Brain microvascular endothelial cell (primary cell): ENCODE results near the gene ZC3H7B.

Experiments used
- DNase-seq: peaks from one replicate; pipeline ENCODE4 v3.0.0-alpha.2; 2020
- H3K27ac ChIP-seq: fragments of 250-450 bp; sonication (Bioruptor Pico); 2 replicates; pipeline ENCODE4 v1.5.1; 2020; ENCODE audit warnings: mild to moderate bottlenecking, moderate library complexity
- H3K27me3 ChIP-seq: fragments of 250-450 bp; sonication (Bioruptor Pico); replicated peaks from 2 replicates; pipeline ENCODE4 v1.5.1; 2020; ENCODE audit warnings: mild to moderate bottlenecking
- H3K36me3 ChIP-seq: fragments of 250-450 bp; sonication (Bioruptor Pico); replicated peaks from 2 replicates; pipeline ENCODE4 v1.5.1; 2020; ENCODE audit warnings: mild to moderate bottlenecking
- H3K4me3 ChIP-seq: 2 replicates; pipeline ENCODE4 v1.5.1; 2011; ENCODE audit warnings: low read depth, mild to moderate bottlenecking, control low read depth, low read length, moderate library complexity
- CTCF ChIP-seq: IDR thresholded peaks from 2 replicates; pipeline ENCODE4 v1.5.1; 2011; ENCODE audit warnings: low read depth, mild to moderate bottlenecking, moderate library complexity, low read length, control low read depth, inconsistent platforms; ENCODE audit errors: missing control alignments
- in situ Hi-C: cut with HindIII; loops from 2 replicates; pipeline ENCODE4 v1.10.0; 2017; ENCODE audit warnings: low sequenced_read_pairs, low pct_ligation_motif_present

The ZC3H7B gene

GRCh38 chr22:41362615-41363014, 61.3 kb downstream of the ZC3H7B start:
- no peak for DNase-seq
- no peak for TF ChIP-seq CTCF
- no peak overlapping the region for H3K27ac ChIP-seq
- no peaks in the 10 kb centered on the region for H3K27me3 ChIP-seq
- in situ Hi-C loops = no loop called here
- H3K36me3 ChIP-seq = peaks cover 14% of the 10 kb centered on the region
- H3K4me3 ChIP-seq = no peak overlapping the region

GRCh38 chr22:41364233-41364632, 62.9 kb downstream of the ZC3H7B start:
- no peak for TF ChIP-seq CTCF

GRCh38 chr22:41364955-41365354, 63.6 kb downstream of the ZC3H7B start:
- H3K27me3 ChIP-seq = peaks cover 2% of the 10 kb centered on the region
- H3K4me3 ChIP-seq = no peak overlapping the region
- no peak overlapping the region for H3K27ac ChIP-seq
- in situ Hi-C loops = no loop called here
- TF ChIP-seq CTCF = no peak
- H3K36me3 ChIP-seq = peaks cover 3% of the 10 kb centered on the region
- no peak for DNase-seq

More at GRCh38 chr22:41364233-41364632, 62.9 kb downstream of the ZC3H7B start:
- Histone ChIP-seq H3K36me3 (peaks cover 3% of the 10 kb centered on the region), H3K4me3 (no peak overlapping the region), H3K27me3 (peaks cover 2% of the 10 kb centered on the region), H3K27ac (no peak overlapping the region)
- no peak for DNase-seq
- in situ Hi-C loops = no loop called here

- H3K27ac ChIP-seq = no peak overlapping the region
- no peak for DNase-seq
- H3K4me3 ChIP-seq = no peak overlapping the region
- peaks cover 2% of the 10 kb centered on the region for H3K27me3 ChIP-seq
- peaks cover 3% of the 10 kb centered on the region for H3K36me3 ChIP-seq
- no peak for TF ChIP-seq CTCF
- in situ Hi-C loops = no loop called here
Measured at GRCh38 chr22:41365425-41365824, 64.1 kb downstream of the ZC3H7B start.

- no peak for DNase-seq
- TF ChIP-seq CTCF = no peak
- in situ Hi-C loops = no loop called here
- Histone ChIP-seq H3K27me3 (peaks cover 2% of the 10 kb centered on the region), H3K27ac (no peak overlapping the region), H3K4me3 (no peak overlapping the region), H3K36me3 (no peaks in the 10 kb centered on the region)
Measured at GRCh38 chr22:41366323-41367029, 65.2 kb downstream of the ZC3H7B start.
